Left ventricle myocardium superior (tissue), 1 donor: ENCODE results near the gene ANKRD35. TPM values are rescaled to one million over a fixed set of nuclear protein-coding genes. Genes with fewer than 3 reads are reported as not detected.
A peak's percentile ranks its signal among the peaks of the same experiment; 100 is the strongest.
"Not testable (repeated sequence)": the region's sequence is repeated elsewhere in the genome, so short reads cannot be mapped to it uniquely, and the experiment has no call there.

Experiments
- ATAC-seq: fragments of 200-7000 bp; cut with Tn5 transposase; one replicate; pipeline ENCODE4 v1.9.1; 2020; ENCODE audit warnings: mild to moderate bottlenecking, moderate library complexity
- DNase-seq: peaks from one replicate; pipeline ENCODE4 v3.0.0-alpha.2; 2020
- intact Hi-C: fragments of 100-400 bp; cut with micrococcal nuclease; formaldehyde crosslinking; loops from one replicate; pipeline ENCODE4 v1.11.0; 2022
- total RNA-seq: library from RNA; stranded (reverse); fragmentation: NEBNext Ultra II Directional; extraction: Animal tissue kit (Norgen Biotek cat#: 25700); gene quantifications from one replicate; pipeline ENCODE4 v1.2.1, GENCODE V29; 2021
- donor health status: DM: no; HTN: yes; CAD: no; lungs with severe emphysema.

Gene ANKRD35
- total RNA-seq, 1 donor from 2014 or later, result 1.1 TPM

GRCh38 chr1:145868232-145868631, 17.4 kb downstream of the ANKRD35 start:
- intact Hi-C loops, result no loop called here
- no peak for ATAC-seq
- no peak for DNase-seq

GRCh38 chr1:145863282-145864018, 22.2 kb downstream of the ANKRD35 start:
- ATAC-seq, result no peak
- peak; percentile 34 for DNase-seq
- intact Hi-C loops, result no loop called here

- peak; percentile 95 for DNase-seq
- intact Hi-C loops, result no loop called here
- ATAC-seq, result peak; percentile 90
These were observed 26.1 kb downstream of the ANKRD35 start for GRCh38 chr1:145859491-145860023.

GRCh38 chr1:145858901-145859490, 26.7 kb downstream of the ANKRD35 start, which contains the start of gene PIAS3:
Gene PIAS3, minus strand, starts transcription at chr1:145859081. Its CDS starts 91 bp downstream, at chr1:145858990.
- peak; percentile 98 for DNase-seq
- intact Hi-C loops, result no loop called here
- peak; percentile 95 for ATAC-seq

GRCh38 chr1:145858238-145858900, 27.3 kb downstream of the ANKRD35 start:
- peak; percentile 31 for ATAC-seq
- DNase-seq, result peak; percentile 70
- intact Hi-C loops, result no loop called here

DNA sequence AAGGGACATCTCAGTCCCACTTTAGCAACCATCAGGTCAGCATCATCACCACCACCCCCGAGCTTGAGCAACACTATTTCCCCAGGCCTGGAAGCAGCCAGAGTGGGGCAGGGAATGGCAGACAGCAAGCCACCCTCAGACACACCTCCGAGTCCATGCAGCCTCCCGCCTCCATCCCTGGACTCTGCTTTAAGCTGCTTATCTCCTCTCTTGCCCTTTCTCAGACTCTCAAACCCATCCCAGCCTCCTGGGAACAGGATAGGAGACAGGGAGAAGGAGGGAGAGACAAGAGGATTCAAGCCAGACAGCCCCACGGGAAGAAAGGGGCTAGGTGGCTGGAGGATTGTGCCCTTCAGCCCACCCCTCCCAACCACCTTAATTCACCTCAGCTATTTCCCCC, 28.5 kb downstream of the ANKRD35 start:
- intact Hi-C loops, result no loop called here
- ATAC-seq, result no peak

GRCh38 chr1:145855426-145855948, 30.2 kb downstream of the ANKRD35 start:
- ATAC-seq, result no peak
- no peak for DNase-seq
- intact Hi-C loops, result no loop called here

More for the DNA sequence above, 28.5 kb downstream of the ANKRD35 start:
- no peak for DNase-seq

DNA sequence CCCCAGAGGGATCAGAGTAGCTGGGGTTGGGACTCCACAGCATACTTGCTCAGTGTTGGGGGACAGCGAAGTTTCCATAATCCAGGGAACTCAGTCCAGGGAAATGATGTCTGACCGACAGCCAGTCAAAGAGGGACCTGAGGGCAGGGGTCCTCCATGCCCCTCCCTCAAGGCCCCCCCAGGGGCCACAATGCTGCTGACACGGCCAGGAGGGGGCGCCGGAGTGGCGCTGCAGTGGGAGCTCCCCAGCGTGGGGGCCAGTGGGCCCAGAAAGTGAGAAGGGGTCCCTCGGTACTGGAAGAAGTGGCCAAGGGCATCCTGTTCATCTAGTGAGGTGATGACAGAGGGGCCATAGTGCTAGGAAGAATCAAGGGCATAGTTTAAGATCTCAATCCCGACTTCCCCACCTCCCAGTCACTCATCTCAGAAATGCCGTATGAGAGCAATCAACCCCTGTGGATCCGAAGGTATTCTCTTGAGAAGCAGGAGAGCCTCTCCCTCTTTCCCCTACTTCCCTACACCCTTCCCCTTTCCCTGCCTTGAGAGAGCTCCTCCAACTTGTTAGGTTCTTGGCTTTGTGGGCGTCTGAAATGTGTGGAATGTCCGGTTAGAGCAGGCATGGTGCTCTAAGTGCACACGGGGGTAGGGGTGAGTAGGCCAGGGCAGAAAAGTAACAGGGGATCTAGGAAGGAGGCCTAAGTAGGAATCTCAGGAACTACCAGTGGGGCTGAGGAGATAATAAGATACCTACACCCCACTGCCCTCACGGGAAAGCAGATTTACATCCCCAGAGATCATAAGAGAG, 36.1 kb downstream of the ANKRD35 start:
- intact Hi-C loops, result loop anchor here (5.0 to 10.0 kb wide), 2 partner anchors 65 to 163 kb away; partner anchors contain the start of genes ITGA10 and PEX11B
- DNase-seq (no peak), ATAC-seq (no peak)

- ATAC-seq (no peak), DNase-seq (no peak)
- intact Hi-C loops, result loop anchor here (5.0 to 10.0 kb wide), 2 partner anchors 67 to 164 kb away; partner anchors contain the start of genes ITGA10 and PEX11B
These were observed 37.8 kb downstream of the ANKRD35 start for GRCh38 chr1:145847827-145848226.

- intact Hi-C loops, result loop anchor here (5.0 to 10.0 kb wide), 2 partner anchors 69 to 166 kb away; partner anchors contain the start of genes ITGA10 and PEX11B
- no peak for DNase-seq
These were observed 39.5 kb downstream of the ANKRD35 start for GRCh38 chr1:145846201-145846612.

DNA sequence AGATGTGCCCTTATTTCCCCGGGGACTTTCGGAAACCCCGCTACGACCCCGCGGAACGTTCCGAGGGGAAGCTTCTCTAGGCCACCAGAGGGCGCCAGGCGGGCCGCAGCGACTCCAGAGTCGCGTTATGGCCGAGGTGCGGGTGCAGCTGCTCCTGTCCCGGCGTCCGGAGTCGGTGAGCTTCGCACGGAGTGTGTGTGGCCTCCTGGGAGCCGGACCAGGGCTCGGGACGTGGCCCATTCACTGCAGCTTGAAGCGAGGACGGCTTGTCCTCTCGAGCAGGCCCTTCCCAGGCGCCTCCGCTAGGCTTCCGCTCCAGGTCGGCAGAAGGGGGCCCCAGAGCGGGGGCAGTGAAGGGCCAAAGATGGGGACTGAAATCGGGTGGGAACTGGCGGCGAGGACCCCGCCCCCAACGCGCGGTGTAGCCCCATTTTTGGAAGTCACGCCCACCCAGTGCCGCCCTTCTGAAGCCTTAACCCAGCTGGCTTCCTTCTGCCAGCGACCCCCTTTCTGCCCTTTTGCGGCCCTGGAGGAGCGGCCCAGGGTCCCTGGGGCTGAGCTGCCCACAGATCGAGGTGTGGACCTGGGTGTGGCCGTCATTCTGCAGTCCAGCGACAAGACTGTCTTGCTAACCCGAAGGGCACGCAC, 40.0 kb downstream of the ANKRD35 start, which contains the start of gene NUDT17:
Gene NUDT17 (plus strand): TSS at position 117 of the 648 bp plus-strand sequence. CDS start 11 bp downstream, at position 128.
- peak; percentile 90 for DNase-seq
- peak; percentile 89 for ATAC-seq
- intact Hi-C loops, result loop anchor here (5.0 to 10.0 kb wide), 2 partner anchors 69 to 167 kb away; partner anchors contain the start of genes ITGA10 and PEX11B

More at GRCh38 chr1:145846201-145846612, 39.5 kb downstream of the ANKRD35 start:
- peak; percentile 55 for ATAC-seq

- DNase-seq (no peak), ATAC-seq (peak; percentile 39)
- intact Hi-C loops, result loop anchor here (5.0 to 10.0 kb wide), 2 partner anchors 70 to 167 kb away; partner anchors contain the start of genes ITGA10 and PEX11B
These were observed 40.5 kb downstream of the ANKRD35 start for GRCh38 chr1:145845144-145845513.

DNA sequence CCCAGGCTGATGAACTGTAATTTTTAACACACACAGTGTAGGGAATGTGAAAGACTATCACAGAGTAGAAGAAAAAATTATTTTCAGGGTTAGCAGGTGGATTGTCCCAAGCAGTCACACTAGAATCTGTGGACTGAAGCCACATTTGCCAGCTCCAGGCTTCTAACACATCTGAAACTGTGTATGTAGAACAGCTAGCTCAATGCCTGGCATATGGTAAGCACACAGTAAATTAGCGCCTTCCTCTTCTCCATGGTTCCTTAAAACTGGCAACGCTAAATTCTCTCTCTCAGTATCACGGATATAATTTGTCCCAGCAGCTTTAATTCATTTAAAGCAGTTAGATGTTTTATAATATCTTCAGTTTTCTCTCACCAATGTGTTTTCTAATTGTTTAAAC, 42.6 kb downstream of the ANKRD35 start:
- intact Hi-C loops, result loop anchor here (10.0 kb wide), 1 partner anchor 72 kb away; the partner anchor contains the start of genes ITGA10 and PEX11B
- ATAC-seq (no peak), DNase-seq (no peak)

DNA sequence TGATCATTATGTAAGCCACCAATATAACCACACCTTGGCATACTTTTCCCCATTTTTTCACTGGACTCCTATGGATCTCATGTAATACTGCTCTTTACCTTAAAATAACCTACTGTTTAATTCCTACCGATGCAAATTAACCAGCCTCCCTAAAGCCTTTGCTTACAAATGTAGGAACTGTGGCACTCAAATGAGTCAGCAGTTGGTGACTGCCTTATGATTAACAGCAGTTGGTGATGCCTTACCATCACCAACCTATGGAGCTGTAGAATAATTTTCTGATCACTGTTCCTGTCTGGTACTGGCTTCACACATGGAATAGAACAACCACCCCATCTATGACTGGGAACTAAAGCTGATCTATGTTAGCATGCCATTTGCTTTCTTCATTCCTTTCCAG, 48.0 kb downstream of the ANKRD35 start:
- intact Hi-C loops, result no loop called here
- no peak for ATAC-seq
- no peak for DNase-seq

DNA sequence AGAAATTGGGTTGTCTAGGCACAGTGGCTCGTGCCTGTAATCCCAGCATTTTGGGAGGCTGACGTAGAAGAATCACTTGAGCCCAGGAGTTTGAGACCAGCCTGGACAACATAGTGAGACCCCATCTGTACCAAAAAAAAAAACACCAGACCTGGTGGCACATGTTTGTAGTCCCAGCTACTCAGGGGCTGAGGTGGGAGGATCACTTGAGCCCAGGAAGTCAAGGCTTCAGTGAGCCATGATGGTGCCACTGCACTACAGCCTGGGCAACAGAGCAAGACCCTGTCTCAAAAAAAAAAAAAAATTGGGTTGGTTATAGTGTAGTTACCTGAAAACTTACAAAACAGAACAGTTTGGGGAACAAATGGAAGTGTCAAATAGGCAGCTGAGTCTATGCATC, 54.9 kb downstream of the ANKRD35 start:
- ATAC-seq, DNase-seq, intact Hi-C loops: not testable (repeated sequence)

GRCh38 chr1:145828367-145829026, 57.2 kb downstream of the ANKRD35 start:
- intact Hi-C loops, result no loop called here
- ATAC-seq (no peak), DNase-seq (no peak)

GRCh38 chr1:145827966-145828365, 57.7 kb downstream of the ANKRD35 start:
- DNase-seq, result no peak
- ATAC-seq, result no peak
- intact Hi-C loops, result no loop called here
